HG02759 (cell line): Measurements from ENCODE around the gene CACUL1.
"Not testable (repeated sequence)": the region's sequence is repeated elsewhere in the genome, so short reads cannot be mapped to it uniquely, and the experiment has no call there.

Experiments
- ATAC-seq: cut with Tn5 transposase; IDR thresholded peaks from one replicate; pipeline ENCODE4 v1.9.1; 2021; ENCODE audit warnings: mild to moderate bottlenecking, moderate library complexity; ENCODE audit not compliant: unreplicated experiment

CACUL1 gene

GRCh38 chr10:118754556-118755423, at the start of gene CACUL1:
TSS of gene CACUL1 (minus strand) at chr10:118754970. CDS start at chr10:118754762, 208 bp downstream.
- ATAC-seq: peak; percentile 94

- ATAC-seq: no peak
These were observed 49.5 kb upstream of the CACUL1 start for GRCh38 chr10:118804262-118804773.

GRCh38 chr10:118802126-118802793, 47.5 kb upstream of the CACUL1 start:
- ATAC-seq: no peak

- ATAC-seq: no peak
These were observed 46.1 kb upstream of the CACUL1 start for GRCh38 chr10:118800920-118801319.

- ATAC-seq: no peak
These were observed 45.0 kb upstream of the CACUL1 start for GRCh38 chr10:118799777-118800176.

GRCh38 chr10:118798231-118798662, 43.5 kb upstream of the CACUL1 start:
- no peak for ATAC-seq

GRCh38 chr10:118794971-118795370, 40.2 kb upstream of the CACUL1 start:
- not testable (repeated sequence) for ATAC-seq

GRCh38 chr10:118793545-118793944, 38.8 kb upstream of the CACUL1 start:
- ATAC-seq: no peak

- ATAC-seq: no peak
These were observed 37.8 kb upstream of the CACUL1 start for GRCh38 chr10:118792526-118792925.

- no peak for ATAC-seq
These were observed 35.3 kb upstream of the CACUL1 start for GRCh38 chr10:118790058-118790457.

- no peak for ATAC-seq
These were observed 30.8 kb upstream of the CACUL1 start for GRCh38 chr10:118785551-118785950.

- no peak for ATAC-seq
These were observed 29.2 kb upstream of the CACUL1 start for GRCh38 chr10:118783776-118784545.

- ATAC-seq: not testable (repeated sequence)
These were observed 28.2 kb upstream of the CACUL1 start for GRCh38 chr10:118782916-118783465.

GRCh38 chr10:118781541-118781940, 26.8 kb upstream of the CACUL1 start:
- ATAC-seq: no peak

- no peak for ATAC-seq
These were observed 24.0 kb upstream of the CACUL1 start for GRCh38 chr10:118778727-118779126.

- no peak for ATAC-seq
These were observed 22.2 kb upstream of the CACUL1 start for GRCh38 chr10:118776960-118777359.

- ATAC-seq: no peak
These were observed 21.3 kb upstream of the CACUL1 start for GRCh38 chr10:118776033-118776432.

- no peak for ATAC-seq
These were observed 20.7 kb upstream of the CACUL1 start for GRCh38 chr10:118775478-118775877.

- ATAC-seq: no peak
These were observed 18.3 kb upstream of the CACUL1 start for GRCh38 chr10:118773041-118773440.

GRCh38 chr10:118771976-118772375, 17.2 kb upstream of the CACUL1 start:
- no peak for ATAC-seq
